HG02678 (cell line): Measurements from ENCODE around the gene DRC1.
"Not testable (repeated sequence)": the region's sequence is repeated elsewhere in the genome, so short reads cannot be mapped to it uniquely, and the experiment has no call there.

Source experiments
- ATAC-seq: cut with Tn5 transposase; IDR thresholded peaks from one replicate; pipeline ENCODE4 v1.9.1; 2021; ENCODE audit warnings: mild to moderate bottlenecking, moderate library complexity; ENCODE audit not compliant: unreplicated experiment

The DRC1 gene

GRCh38 chr2:26401739-26402541 is at the start of gene DRC1:
Gene DRC1 (plus strand): TSS chr2:26401920. CDS start chr2:26401990, 70 bp downstream.
- no peak for ATAC-seq

- no peak for ATAC-seq
Measured at GRCh38 chr2:26352892-26353291, 48.8 kb upstream of the DRC1 start.

GRCh38 chr2:26354469-26354868 is 47.3 kb upstream of the DRC1 start:
- not testable (repeated sequence) for ATAC-seq

GRCh38 chr2:26355038-26355995 is 46.4 kb upstream of the DRC1 start:
- no peak for ATAC-seq

- no peak for ATAC-seq
Measured at GRCh38 chr2:26356111-26356510, 45.6 kb upstream of the DRC1 start.

GRCh38 chr2:26356771-26357170 is 44.9 kb upstream of the DRC1 start:
- no peak for ATAC-seq

GRCh38 chr2:26359886-26360473 is 41.7 kb upstream of the DRC1 start:
- ATAC-seq: no peak

- ATAC-seq: no peak
Measured at GRCh38 chr2:26363323-26363722, 38.4 kb upstream of the DRC1 start.

- no peak for ATAC-seq
Measured at GRCh38 chr2:26363958-26364357, 37.8 kb upstream of the DRC1 start.

GRCh38 chr2:26364669-26365068 is 37.1 kb upstream of the DRC1 start:
- no peak for ATAC-seq

GRCh38 chr2:26366957-26367356 is 34.8 kb upstream of the DRC1 start:
- ATAC-seq: no peak

- not testable (repeated sequence) for ATAC-seq
Measured at GRCh38 chr2:26369664-26370063, 32.1 kb upstream of the DRC1 start.

- ATAC-seq: not testable (repeated sequence)
Measured at GRCh38 chr2:26370909-26371308, 30.8 kb upstream of the DRC1 start.

- ATAC-seq: no peak
Measured at GRCh38 chr2:26376799-26377198, 24.9 kb upstream of the DRC1 start.

GRCh38 chr2:26380281-26380680 is 21.4 kb upstream of the DRC1 start:
- no peak for ATAC-seq

GRCh38 chr2:26382564-26382963 is 19.2 kb upstream of the DRC1 start:
- no peak for ATAC-seq

- ATAC-seq: no peak
Measured at GRCh38 chr2:26384183-26384582, 17.5 kb upstream of the DRC1 start.

GRCh38 chr2:26384597-26384996 is 17.1 kb upstream of the DRC1 start:
- ATAC-seq: no peak

GRCh38 chr2:26387189-26387588 is 14.5 kb upstream of the DRC1 start:
- ATAC-seq: no peak

GRCh38 chr2:26394694-26395093 is 7.0 kb upstream of the DRC1 start:
- no peak for ATAC-seq

- no peak for ATAC-seq
Measured at GRCh38 chr2:26395394-26395793, 6.3 kb upstream of the DRC1 start.
